ENCODE measurements around the gene HOXA5.

HOXA5 gene

GRCh38 chr7:27106901-27107240, 36.6 kb downstream of the HOXA5 start:
- in situ Hi-C loops (cut with HindIII; ENCODE audit: low pct_unique_long_range_greater_than_20kb, low sequenced_read_pairs), result no loop called here

GRCh38 chr7:27106181-27106900, 37.1 kb downstream of the HOXA5 start:
- no peak for DNase-seq (ENCODE audit: low read depth in 1 of 2, low spot score in 1 of 2)
- TF ChIP-seq JUND (IDR thresholded peaks at IDR 0.05; ENCODE audit: low read depth), result no peak
- in situ Hi-C loops (cut with HindIII; ENCODE audit: low pct_unique_long_range_greater_than_20kb, low sequenced_read_pairs), result no loop called here

More at GRCh38 chr7:27106901-27107240, 36.6 kb downstream of the HOXA5 start:
- DNase-seq (ENCODE audit: low read depth in 1 of 2, low spot score in 1 of 2), result no peak
- TF ChIP-seq JUND (IDR thresholded peaks at IDR 0.05; ENCODE audit: low read depth), result no peak

GRCh38 chr7:27105301-27106031, 38.0 kb downstream of the HOXA5 start:
- in situ Hi-C loops (cut with HindIII; ENCODE audit: low pct_unique_long_range_greater_than_20kb, low sequenced_read_pairs), result no loop called here
- no peak for DNase-seq (ENCODE audit: low read depth in 1 of 2, low spot score in 1 of 2)
- TF ChIP-seq JUND (IDR thresholded peaks at IDR 0.05; ENCODE audit: low read depth), result no peak

GRCh38 chr7:27104341-27105058, 39.0 kb downstream of the HOXA5 start:
- in situ Hi-C loops (cut with HindIII; ENCODE audit: low pct_unique_long_range_greater_than_20kb, low sequenced_read_pairs), result no loop called here
- no peak for TF ChIP-seq JUND (IDR thresholded peaks at IDR 0.05; ENCODE audit: low read depth)
- no peak for DNase-seq (ENCODE audit: low read depth in 1 of 2, low spot score in 1 of 2)

GRCh38 chr7:27103489-27104226, 39.8 kb downstream of the HOXA5 start:
- TF ChIP-seq JUND (IDR thresholded peaks at IDR 0.05; ENCODE audit: low read depth), result no peak
- in situ Hi-C loops (cut with HindIII; ENCODE audit: low pct_unique_long_range_greater_than_20kb, low sequenced_read_pairs), result no loop called here
- DNase-seq (ENCODE audit: low read depth in 1 of 2, low spot score in 1 of 2), result no peak

GRCh38 chr7:27102581-27103442, 40.7 kb downstream of the HOXA5 start, which contains the start of gene HOXA2:
TSS of gene HOXA2 (minus strand) at chr7:27102683. CDS start at chr7:27102500, 183 bp downstream.
- no peak for TF ChIP-seq JUND (IDR thresholded peaks at IDR 0.05; ENCODE audit: low read depth)
- DNase-seq (ENCODE audit: low read depth in 1 of 2, low spot score in 1 of 2), result no peak

GRCh38 chr7:27101957-27102580, 41.4 kb downstream of the HOXA5 start:
- DNase-seq (ENCODE audit: low read depth in 1 of 2, low spot score in 1 of 2), result no peak
- in situ Hi-C loops (cut with HindIII; ENCODE audit: low pct_unique_long_range_greater_than_20kb, low sequenced_read_pairs), result no loop called here
- TF ChIP-seq JUND (IDR thresholded peaks at IDR 0.05; ENCODE audit: low read depth), result no peak

More at GRCh38 chr7:27102581-27103442, 40.7 kb downstream of the HOXA5 start, which contains the start of gene HOXA2:
- in situ Hi-C loops (cut with HindIII; ENCODE audit: low pct_unique_long_range_greater_than_20kb, low sequenced_read_pairs), result no loop called here

GRCh38 chr7:27101171-27101956, 42.1 kb downstream of the HOXA5 start:
- no peak for TF ChIP-seq JUND (IDR thresholded peaks at IDR 0.05; ENCODE audit: low read depth)
- DNase-seq (ENCODE audit: low read depth in 1 of 2, low spot score in 1 of 2), result no peak
- in situ Hi-C loops (cut with HindIII; ENCODE audit: low pct_unique_long_range_greater_than_20kb, low sequenced_read_pairs), result no loop called here

GRCh38 chr7:27100694-27101170, 42.7 kb downstream of the HOXA5 start:
- in situ Hi-C loops (cut with HindIII; ENCODE audit: low pct_unique_long_range_greater_than_20kb, low sequenced_read_pairs), result no loop called here
- TF ChIP-seq JUND (IDR thresholded peaks at IDR 0.05; ENCODE audit: low read depth), result no peak
- no peak for DNase-seq (ENCODE audit: low read depth in 1 of 2, low spot score in 1 of 2)
